GM21576 (cell line): ENCODE measurements around the gene MVK.
"Not testable (repeated sequence)": the region's sequence is repeated elsewhere in the genome, so short reads cannot be mapped to it uniquely, and the experiment has no call there.

Experiments
- ATAC-seq: cut with Tn5 transposase; IDR thresholded peaks from one replicate; pipeline ENCODE4 v1.9.1; 2021; ENCODE audit warnings: mild to moderate bottlenecking, moderate library complexity; ENCODE audit not compliant: unreplicated experiment

Gene MVK

GRCh38 chr12:109588461-109589239, 15.1 kb downstream of the MVK start:
- ATAC-seq = no peak

- ATAC-seq = no peak
These were observed 15.6 kb downstream of the MVK start for GRCh38 chr12:109589240-109589590.

- ATAC-seq = no peak
These were observed 16.2 kb downstream of the MVK start for GRCh38 chr12:109589691-109590245.

- no peak for ATAC-seq
These were observed 17.0 kb downstream of the MVK start for GRCh38 chr12:109590566-109590965.

- no peak for ATAC-seq
These were observed 17.4 kb downstream of the MVK start for GRCh38 chr12:109591041-109591440.

- no peak for ATAC-seq
These were observed 18.8 kb downstream of the MVK start for GRCh38 chr12:109592195-109592904.

GRCh38 chr12:109592905-109593272, 19.3 kb downstream of the MVK start:
- no peak for ATAC-seq

- no peak for ATAC-seq
These were observed 21.1 kb downstream of the MVK start for GRCh38 chr12:109594556-109595317.

GRCh38 chr12:109595321-109595902, 21.8 kb downstream of the MVK start:
- no peak for ATAC-seq

- ATAC-seq = no peak
These were observed 23.0 kb downstream of the MVK start for GRCh38 chr12:109596418-109597244.

GRCh38 chr12:109597414-109597794, 23.8 kb downstream of the MVK start:
- ATAC-seq = no peak

- ATAC-seq = peak; percentile 56
These were observed 24.3 kb downstream of the MVK start for GRCh38 chr12:109597795-109598427.

- no peak for ATAC-seq
These were observed 24.8 kb downstream of the MVK start for GRCh38 chr12:109598428-109598854.

- ATAC-seq = no peak
These were observed 25.5 kb downstream of the MVK start for GRCh38 chr12:109599087-109599486.

- no peak for ATAC-seq
These were observed 26.9 kb downstream of the MVK start for GRCh38 chr12:109600481-109600880.

- ATAC-seq = no peak
These were observed 27.4 kb downstream of the MVK start for GRCh38 chr12:109600995-109601394.

- ATAC-seq = no peak
These were observed 28.0 kb downstream of the MVK start for GRCh38 chr12:109601557-109601956.

- ATAC-seq = not testable (repeated sequence)
These were observed 28.5 kb downstream of the MVK start for GRCh38 chr12:109602132-109602531.

- ATAC-seq = no peak
These were observed 30.6 kb downstream of the MVK start for GRCh38 chr12:109604132-109604585.

- ATAC-seq = no peak
These were observed 31.4 kb downstream of the MVK start for GRCh38 chr12:109605016-109605415.
